HepG2 (cell line): ENCODE measurements around the gene RASSF4. TPM values are rescaled to one million over a fixed set of nuclear protein-coding genes. Genes with fewer than 3 reads are reported as not detected.

Experiments
- HHEX ChIP-seq: IDR thresholded peaks from 2 replicates; pipeline ENCODE4 v1.6.1; 2016; ENCODE audit warnings: control low read depth
- HNRNPLL ChIP-seq: fragments of 200-400 bp; formaldehyde crosslinking; IDR thresholded peaks from 2 replicates; pipeline ENCODE4 v1.6.1; 2017; ENCODE audit warnings: mild to moderate bottlenecking, low read depth, low read length; ENCODE audit not compliant: poor library complexity, severe bottlenecking
- RFXANK ChIP-seq: IDR thresholded peaks from 2 replicates; pipeline ENCODE4 v1.6.1; 2016
- XRCC5 ChIP-seq: fragments of 200-400 bp; formaldehyde crosslinking; optimal IDR thresholded peaks from 2 replicates; pipeline ENCODE3; 2017; ENCODE audit warnings: mild to moderate bottlenecking, low read length
- ZNF260 ChIP-seq: sonication (generic); formaldehyde crosslinking; IDR thresholded peaks from 2 replicates; pipeline ENCODE4 v1.4.0; 2020; ENCODE audit warnings: missing genetic modification reagents, low read depth, mild to moderate bottlenecking, borderline replicate concordance
- ZNF274 ChIP-seq: sonication (generic); formaldehyde crosslinking; IDR thresholded peaks from 2 replicates; pipeline ENCODE4 v1.5.1; 2020; ENCODE audit warnings: mild to moderate bottlenecking, missing genetic modification reagents
- ZNF564 ChIP-seq: sonication (generic); formaldehyde crosslinking; IDR thresholded peaks from 2 replicates; pipeline ENCODE4 v1.8.1; 2023; ENCODE audit warnings: mild to moderate bottlenecking, missing genetic modification reagents
- ZNF615 ChIP-seq: sonication (generic); formaldehyde crosslinking; IDR thresholded peaks from 2 replicates; pipeline ENCODE4 v1.5.0; 2020; ENCODE audit warnings: mild to moderate bottlenecking, missing genetic modification reagents, borderline replicate concordance
- ZNF646 ChIP-seq: sonication (generic); formaldehyde crosslinking; IDR thresholded peaks from 2 replicates; pipeline ENCODE4 v1.9.0; 2021; ENCODE audit warnings: mild to moderate bottlenecking, missing genetic modification reagents
- polyA plus RNA-seq, 8 experiments: library from polyadenylated mRNA; depleted of rRNA in 3 of 8; stranded (reverse) in 7 of 8; unstranded in 1 of 8; fragments of >200 nt; fragmentation: Illumina TruSeq in 4 of 8; extraction: Trizol in 4 of 8; gene quantifications; 2 replicates each; pipeline versions ENCODE4 v1.2.1 to v1.2.3, GENCODE V29; 2011 to 2016; ENCODE audit warnings: low read depth in 4 of 8, missing spikeins in 1 of 8, mixed read lengths in 1 of 8; ENCODE audit not compliant: insufficient read depth in 1 of 8
- total RNA-seq, 5 experiments: library from RNA; depleted of rRNA; stranded (reverse); fragments of >200 nt; fragmentation: Illumina TruSeq; extraction: Trizol; gene quantifications; 2 replicates each; pipeline ENCODE4 v1.2.3, GENCODE V29; 2016; ENCODE audit warnings: low read depth in 1 of 5
- TF ChIP-seq, protein P1 (sequence below): sonication (generic); formaldehyde crosslinking; IDR thresholded peaks from 2 replicates; pipeline ENCODE4 v1.4.0; 2020; ENCODE audit warnings: missing genetic modification reagents
- TF ChIP-seq, protein P2 (sequence below): sonication (generic); formaldehyde crosslinking; conservative IDR thresholded peaks from 2 replicates; pipeline ENCODE4 v1.4.0; 2020; ENCODE audit warnings: missing genetic modification reagents
- TF ChIP-seq, protein P3 (sequence below): sonication (generic); formaldehyde crosslinking; IDR thresholded peaks from 2 replicates; pipeline ENCODE4 v1.9.0; 2022; ENCODE audit warnings: low read depth, missing genetic modification reagents
- TF ChIP-seq, protein P4 (sequence below): sonication (generic); formaldehyde crosslinking; IDR thresholded peaks from 2 replicates; pipeline ENCODE4 v1.4.0; 2020; ENCODE audit warnings: missing genetic modification reagents, borderline replicate concordance

The RASSF4 gene
- total and polyA plus RNA-seq, 2 of the 13 experiments (the other 11 are each of a cell fraction or from before 2014, with no cell fraction given) = 34.0 to 51.7 TPM

DNA sequence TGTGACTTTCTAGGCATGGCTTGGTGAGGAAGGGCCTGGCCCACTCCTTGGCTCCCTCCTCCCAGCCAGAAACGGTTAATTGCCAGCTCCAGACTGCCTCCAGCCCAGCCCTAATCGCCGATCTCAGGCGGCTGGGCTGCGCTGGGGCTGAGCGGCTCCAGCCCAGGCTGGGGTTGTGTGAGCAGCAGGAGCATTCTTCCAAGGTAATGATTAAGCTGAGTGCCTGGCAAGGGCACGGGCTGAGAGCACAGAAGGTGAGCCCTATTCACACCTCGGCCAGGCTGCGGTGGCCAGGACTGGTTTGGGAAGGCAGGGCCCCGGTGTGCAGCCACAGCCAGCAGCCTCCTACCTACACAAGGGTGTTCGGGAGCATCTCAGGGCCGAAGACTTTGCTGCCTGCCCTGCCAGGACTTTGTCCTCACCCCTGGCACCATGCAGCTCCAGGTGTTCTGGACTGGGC lies 48.5 kb upstream of the RASSF4 start, which contains the start of gene TMEM72 (continued):
- TF ChIP-seq, protein P1, sequence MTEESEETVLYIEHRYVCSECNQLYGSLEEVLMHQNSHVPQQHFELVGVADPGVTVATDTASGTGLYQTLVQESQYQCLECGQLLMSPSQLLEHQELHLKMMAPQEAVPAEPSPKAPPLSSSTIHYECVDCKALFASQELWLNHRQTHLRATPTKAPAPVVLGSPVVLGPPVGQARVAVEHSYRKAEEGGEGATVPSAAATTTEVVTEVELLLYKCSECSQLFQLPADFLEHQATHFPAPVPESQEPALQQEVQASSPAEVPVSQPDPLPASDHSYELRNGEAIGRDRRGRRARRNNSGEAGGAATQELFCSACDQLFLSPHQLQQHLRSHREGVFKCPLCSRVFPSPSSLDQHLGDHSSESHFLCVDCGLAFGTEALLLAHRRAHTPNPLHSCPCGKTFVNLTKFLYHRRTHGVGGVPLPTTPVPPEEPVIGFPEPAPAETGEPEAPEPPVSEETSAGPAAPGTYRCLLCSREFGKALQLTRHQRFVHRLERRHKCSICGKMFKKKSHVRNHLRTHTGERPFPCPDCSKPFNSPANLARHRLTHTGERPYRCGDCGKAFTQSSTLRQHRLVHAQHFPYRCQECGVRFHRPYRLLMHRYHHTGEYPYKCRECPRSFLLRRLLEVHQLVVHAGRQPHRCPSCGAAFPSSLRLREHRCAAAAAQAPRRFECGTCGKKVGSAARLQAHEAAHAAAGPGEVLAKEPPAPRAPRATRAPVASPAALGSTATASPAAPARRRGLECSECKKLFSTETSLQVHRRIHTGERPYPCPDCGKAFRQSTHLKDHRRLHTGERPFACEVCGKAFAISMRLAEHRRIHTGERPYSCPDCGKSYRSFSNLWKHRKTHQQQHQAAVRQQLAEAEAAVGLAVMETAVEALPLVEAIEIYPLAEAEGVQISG (CRISPR knock-in tag) = peak; percentile 13; the same call in 1 of the 2 replicates
- TF ChIP-seq ZNF615 (CRISPR knock-in tag) (0 out of 2 replicates have a peak, but pooled peaks have one; percentile 37), RFXANK (no peak), XRCC5 (peak; percentile 4), HNRNPLL (peak; percentile 48), ZNF260 (CRISPR knock-in tag) (no peak), HHEX (no peak), ZNF646 (CRISPR knock-in tag) (no peak), ZNF274 (CRISPR knock-in tag) (0 out of 2 replicates have a peak, but pooled peaks have one; percentile 22), ZNF564 (CRISPR knock-in tag) (no peak)
- TF ChIP-seq, protein P2, sequence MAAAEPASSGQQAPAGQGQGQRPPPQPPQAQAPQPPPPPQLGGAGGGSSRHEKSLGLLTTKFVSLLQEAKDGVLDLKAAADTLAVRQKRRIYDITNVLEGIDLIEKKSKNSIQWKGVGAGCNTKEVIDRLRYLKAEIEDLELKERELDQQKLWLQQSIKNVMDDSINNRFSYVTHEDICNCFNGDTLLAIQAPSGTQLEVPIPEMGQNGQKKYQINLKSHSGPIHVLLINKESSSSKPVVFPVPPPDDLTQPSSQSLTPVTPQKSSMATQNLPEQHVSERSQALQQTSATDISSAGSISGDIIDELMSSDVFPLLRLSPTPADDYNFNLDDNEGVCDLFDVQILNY (CRISPR knock-in tag) = no peak
- TF ChIP-seq, protein P3, sequence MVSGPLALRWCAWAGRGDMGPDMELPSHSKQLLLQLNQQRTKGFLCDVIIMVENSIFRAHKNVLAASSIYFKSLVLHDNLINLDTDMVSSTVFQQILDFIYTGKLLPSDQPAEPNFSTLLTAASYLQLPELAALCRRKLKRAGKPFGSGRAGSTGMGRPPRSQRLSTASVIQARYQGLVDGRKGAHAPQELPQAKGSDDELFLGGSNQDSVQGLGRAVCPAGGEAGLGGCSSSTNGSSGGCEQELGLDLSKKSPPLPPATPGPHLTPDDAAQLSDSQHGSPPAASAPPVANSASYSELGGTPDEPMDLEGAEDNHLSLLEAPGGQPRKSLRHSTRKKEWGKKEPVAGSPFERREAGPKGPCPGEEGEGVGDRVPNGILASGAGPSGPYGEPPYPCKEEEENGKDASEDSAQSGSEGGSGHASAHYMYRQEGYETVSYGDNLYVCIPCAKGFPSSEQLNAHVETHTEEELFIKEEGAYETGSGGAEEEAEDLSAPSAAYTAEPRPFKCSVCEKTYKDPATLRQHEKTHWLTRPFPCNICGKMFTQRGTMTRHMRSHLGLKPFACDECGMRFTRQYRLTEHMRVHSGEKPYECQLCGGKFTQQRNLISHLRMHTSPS (CRISPR knock-in tag) = 0 out of 2 replicates have a peak, but pooled peaks have one; percentile 49
- TF ChIP-seq, protein P4, sequence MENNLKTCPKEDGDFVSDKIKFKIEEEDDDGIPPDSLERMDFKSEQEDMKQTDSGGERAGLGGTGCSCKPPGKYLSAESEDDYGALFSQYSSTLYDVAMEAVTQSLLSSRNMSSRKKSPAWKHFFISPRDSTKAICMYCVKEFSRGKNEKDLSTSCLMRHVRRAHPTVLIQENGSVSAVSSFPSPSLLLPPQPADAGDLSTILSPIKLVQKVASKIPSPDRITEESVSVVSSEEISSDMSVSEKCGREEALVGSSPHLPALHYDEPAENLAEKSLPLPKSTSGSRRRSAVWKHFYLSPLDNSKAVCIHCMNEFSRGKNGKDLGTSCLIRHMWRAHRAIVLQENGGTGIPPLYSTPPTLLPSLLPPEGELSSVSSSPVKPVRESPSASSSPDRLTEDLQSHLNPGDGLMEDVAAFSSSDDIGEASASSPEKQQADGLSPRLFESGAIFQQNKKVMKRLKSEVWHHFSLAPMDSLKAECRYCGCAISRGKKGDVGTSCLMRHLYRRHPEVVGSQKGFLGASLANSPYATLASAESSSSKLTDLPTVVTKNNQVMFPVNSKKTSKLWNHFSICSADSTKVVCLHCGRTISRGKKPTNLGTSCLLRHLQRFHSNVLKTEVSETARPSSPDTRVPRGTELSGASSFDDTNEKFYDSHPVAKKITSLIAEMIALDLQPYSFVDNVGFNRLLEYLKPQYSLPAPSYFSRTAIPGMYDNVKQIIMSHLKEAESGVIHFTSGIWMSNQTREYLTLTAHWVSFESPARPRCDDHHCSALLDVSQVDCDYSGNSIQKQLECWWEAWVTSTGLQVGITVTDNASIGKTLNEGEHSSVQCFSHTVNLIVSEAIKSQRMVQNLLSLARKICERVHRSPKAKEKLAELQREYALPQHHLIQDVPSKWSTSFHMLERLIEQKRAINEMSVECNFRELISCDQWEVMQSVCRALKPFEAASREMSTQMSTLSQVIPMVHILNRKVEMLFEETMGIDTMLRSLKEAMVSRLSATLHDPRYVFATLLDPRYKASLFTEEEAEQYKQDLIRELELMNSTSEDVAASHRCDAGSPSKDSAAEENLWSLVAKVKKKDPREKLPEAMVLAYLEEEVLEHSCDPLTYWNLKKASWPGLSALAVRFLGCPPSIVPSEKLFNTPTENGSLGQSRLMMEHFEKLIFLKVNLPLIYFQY = peak; percentile 39; the same call in 1 of the 2 replicates
